ENCODE data around the gene MIEF2.

- no peak for TF ChIP-seq MAX (IDR thresholded peaks at IDR 0.05)
- no peak for TF ChIP-seq BCL3 (IDR thresholded peaks at IDR 0.05)
- TF ChIP-seq POLR2A (IDR thresholded peaks at IDR 0.05; ENCODE audit: low read length): no peak
- no peak for TF ChIP-seq PBX3 (IDR thresholded peaks at IDR 0.05)
- no peak for TF ChIP-seq ZNF302 (CRISPR knock-in tag; IDR thresholded peaks at IDR 0.05)
- no peak for TF ChIP-seq CTCF (IDR thresholded peaks at IDR 0.05)
- no peak for TF ChIP-seq RARB (CRISPR knock-in tag; IDR thresholded peaks at IDR 0.05)
- TF ChIP-seq EHMT2 (IDR thresholded peaks at IDR 0.05; ENCODE audit: low read depth): no peak
- TF ChIP-seq MAZ (IDR thresholded peaks at IDR 0.05; ENCODE audit: borderline replicate concordance, low read depth, low read length): no peak
- no peak for TF ChIP-seq MAFK (IDR thresholded peaks at IDR 0.05; ENCODE audit: partially characterized antibody)
- TF ChIP-seq CEBPB (IDR thresholded peaks at IDR 0.05): no peak
- TF ChIP-seq ZSCAN20 (CRISPR knock-in tag; IDR thresholded peaks at IDR 0.05): no peak
These were observed 8.3 kb upstream of the MIEF2 start for GRCh38 chr17:18252160-18252559.

Data from A549 (cell line).